ENCODE measurements around the gene DYNLT3.

The DYNLT3 gene

GRCh38 chrX:37863728-37864127, 16.4 kb upstream of the DYNLT3 start:
- no peaks in the 10 kb centered on the region for H3K9me3 ChIP-seq (ENCODE audit: control insufficient read depth, insufficient read depth, low read length)
- no peaks in the 10 kb centered on the region for H3K4me1 ChIP-seq (ENCODE audit: insufficient read depth, low read length)
- no peak overlapping the region for H3K9ac ChIP-seq (ENCODE audit: low read depth, low read length)
- H3K36me3 ChIP-seq (ENCODE audit: insufficient read depth, low read length): no peaks in the 10 kb centered on the region

- no peaks in the 10 kb centered on the region for H3K4me1 ChIP-seq (ENCODE audit: insufficient read depth, low read length)
- H3K36me3 ChIP-seq (ENCODE audit: insufficient read depth, low read length): no peaks in the 10 kb centered on the region
- H3K9me3 ChIP-seq (ENCODE audit: control insufficient read depth, insufficient read depth, low read length): no peaks in the 10 kb centered on the region
- H3K9ac ChIP-seq (ENCODE audit: low read depth, low read length): no peak overlapping the region
These were observed 15.5 kb upstream of the DYNLT3 start for GRCh38 chrX:37862851-37863250.

- Histone ChIP-seq H3K9ac (ENCODE audit: low read depth, low read length) (no peak overlapping the region), H3K4me1 (ENCODE audit: insufficient read depth, low read length) (no peaks in the 10 kb centered on the region), H3K36me3 (ENCODE audit: insufficient read depth, low read length) (no peaks in the 10 kb centered on the region)
These were observed 13.3 kb upstream of the DYNLT3 start for GRCh38 chrX:37860721-37861120.

GRCh38 chrX:37854748-37855147, 7.4 kb upstream of the DYNLT3 start:
- Histone ChIP-seq H3K36me3 (ENCODE audit: insufficient read depth, low read length) (no peaks in the 10 kb centered on the region), H3K9ac (ENCODE audit: low read depth, low read length) (no peak overlapping the region), H3K4me1 (ENCODE audit: insufficient read depth, low read length) (no peaks in the 10 kb centered on the region), H3K9me3 (ENCODE audit: control insufficient read depth, insufficient read depth, low read length) (0 out of 2 replicates have a peak, but pooled peaks cover 5% of the 10 kb centered on the region)

More at GRCh38 chrX:37860721-37861120, 13.3 kb upstream of the DYNLT3 start:
- 0 out of 2 replicates have a peak, but pooled peaks cover under 1% of the 10 kb centered on the region for H3K9me3 ChIP-seq (ENCODE audit: control insufficient read depth, insufficient read depth, low read length)

- H3K9me3 ChIP-seq (ENCODE audit: control insufficient read depth, insufficient read depth, low read length): 0 out of 2 replicates have a peak, but pooled peaks cover 5% of the 10 kb centered on the region
- no peaks in the 10 kb centered on the region for H3K36me3 ChIP-seq (ENCODE audit: insufficient read depth, low read length)
These were observed 6.8 kb upstream of the DYNLT3 start for GRCh38 chrX:37854148-37854547.

GRCh38 chrX:37847733-37848197, 394 bp upstream of the DYNLT3 start:
- no peaks in the 10 kb centered on the region for H3K36me3 ChIP-seq (ENCODE audit: insufficient read depth, low read length)
- H3K9me3 ChIP-seq (ENCODE audit: control insufficient read depth, insufficient read depth, low read length): no peaks in the 10 kb centered on the region
- no peaks in the 10 kb centered on the region for H3K4me1 ChIP-seq (ENCODE audit: insufficient read depth, low read length)
- H3K9ac ChIP-seq (ENCODE audit: low read depth, low read length): no peak overlapping the region

More at GRCh38 chrX:37854148-37854547, 6.8 kb upstream of the DYNLT3 start:
- Histone ChIP-seq H3K4me1 (ENCODE audit: insufficient read depth, low read length) (no peaks in the 10 kb centered on the region), H3K9ac (ENCODE audit: low read depth, low read length) (no peak overlapping the region)

GRCh38 chrX:37846558-37846933, 825 bp downstream of the DYNLT3 start:
- H3K9ac ChIP-seq (ENCODE audit: low read depth, low read length): no peak overlapping the region
- H3K9me3 ChIP-seq (ENCODE audit: control insufficient read depth, insufficient read depth, low read length): no peaks in the 10 kb centered on the region
- H3K36me3 ChIP-seq (ENCODE audit: insufficient read depth, low read length): no peaks in the 10 kb centered on the region
- no peaks in the 10 kb centered on the region for H3K4me1 ChIP-seq (ENCODE audit: insufficient read depth, low read length)

- Histone ChIP-seq H3K36me3 (ENCODE audit: insufficient read depth, low read length) (no peaks in the 10 kb centered on the region), H3K9me3 (ENCODE audit: control insufficient read depth, insufficient read depth, low read length) (no peaks in the 10 kb centered on the region), H3K4me1 (ENCODE audit: insufficient read depth, low read length) (no peaks in the 10 kb centered on the region), H3K9ac (ENCODE audit: low read depth, low read length) (no peak overlapping the region)
These were observed 1.2 kb downstream of the DYNLT3 start for GRCh38 chrX:37846141-37846540.

GRCh38 chrX:37844622-37845021, 2.7 kb downstream of the DYNLT3 start:
- no peak overlapping the region for H3K9ac ChIP-seq (ENCODE audit: low read depth, low read length)
- H3K4me1 ChIP-seq (ENCODE audit: insufficient read depth, low read length): no peaks in the 10 kb centered on the region
- H3K9me3 ChIP-seq (ENCODE audit: control insufficient read depth, insufficient read depth, low read length): no peaks in the 10 kb centered on the region
- no peaks in the 10 kb centered on the region for H3K36me3 ChIP-seq (ENCODE audit: insufficient read depth, low read length)

GRCh38 chrX:37840931-37841330, 6.4 kb downstream of the DYNLT3 start:
- no peaks in the 10 kb centered on the region for H3K9me3 ChIP-seq (ENCODE audit: control insufficient read depth, insufficient read depth, low read length)
- no peaks in the 10 kb centered on the region for H3K4me1 ChIP-seq (ENCODE audit: insufficient read depth, low read length)
- no peak overlapping the region for H3K9ac ChIP-seq (ENCODE audit: low read depth, low read length)
- H3K36me3 ChIP-seq (ENCODE audit: insufficient read depth, low read length): no peaks in the 10 kb centered on the region

GRCh38 chrX:37834937-37835336, 12.4 kb downstream of the DYNLT3 start:
- no peaks in the 10 kb centered on the region for H3K36me3 ChIP-seq (ENCODE audit: insufficient read depth, low read length)
- H3K4me1 ChIP-seq (ENCODE audit: insufficient read depth, low read length): no peaks in the 10 kb centered on the region
- no peaks in the 10 kb centered on the region for H3K9me3 ChIP-seq (ENCODE audit: control insufficient read depth, insufficient read depth, low read length)

GRCh38 chrX:37830371-37830770, 17.0 kb downstream of the DYNLT3 start:
- Histone ChIP-seq H3K9ac (ENCODE audit: low read depth, low read length) (no peak overlapping the region), H3K36me3 (ENCODE audit: insufficient read depth, low read length) (no peaks in the 10 kb centered on the region), H3K4me1 (ENCODE audit: insufficient read depth, low read length) (no peaks in the 10 kb centered on the region), H3K9me3 (ENCODE audit: control insufficient read depth, insufficient read depth, low read length) (no peaks in the 10 kb centered on the region)

More at GRCh38 chrX:37834937-37835336, 12.4 kb downstream of the DYNLT3 start:
- H3K9ac ChIP-seq (ENCODE audit: low read depth, low read length): no peak overlapping the region

- Histone ChIP-seq H3K9ac (ENCODE audit: low read depth, low read length) (no peak overlapping the region), H3K9me3 (ENCODE audit: control insufficient read depth, insufficient read depth, low read length) (no peaks in the 10 kb centered on the region), H3K4me1 (ENCODE audit: insufficient read depth, low read length) (peaks cover 3% of the 10 kb centered on the region; the same call in 1 of the 2 replicates), H3K36me3 (ENCODE audit: insufficient read depth, low read length) (no peaks in the 10 kb centered on the region)
These were observed 17.6 kb downstream of the DYNLT3 start for GRCh38 chrX:37829721-37830120.

- Histone ChIP-seq H3K36me3 (ENCODE audit: insufficient read depth, low read length) (no peaks in the 10 kb centered on the region), H3K9ac (ENCODE audit: low read depth, low read length) (no peak overlapping the region), H3K4me1 (ENCODE audit: insufficient read depth, low read length) (peaks cover 3% of the 10 kb centered on the region; the same call in 1 of the 2 replicates), H3K9me3 (ENCODE audit: control insufficient read depth, insufficient read depth, low read length) (no peaks in the 10 kb centered on the region)
These were observed 22.0 kb downstream of the DYNLT3 start for GRCh38 chrX:37825215-37825842.

GRCh38 chrX:37824491-37825214, 22.7 kb downstream of the DYNLT3 start:
- Histone ChIP-seq H3K4me1 (ENCODE audit: insufficient read depth, low read length) (peaks cover 3% of the 10 kb centered on the region; the same call in 1 of the 2 replicates), H3K9ac (ENCODE audit: low read depth, low read length) (no peak overlapping the region), H3K9me3 (ENCODE audit: control insufficient read depth, insufficient read depth, low read length) (no peaks in the 10 kb centered on the region), H3K36me3 (ENCODE audit: insufficient read depth, low read length) (no peaks in the 10 kb centered on the region)
